ENCODE results near the gene IFITM5.

- no peak for TF ChIP-seq CTCF (IDR thresholded peaks at IDR 0.05; ENCODE audit: low read depth, low read length, poor library complexity, severe bottlenecking)
- no peak for TF ChIP-seq EZH2phosphoT487 (IDR thresholded peaks at IDR 0.05; ENCODE audit: borderline replicate concordance, low read length)
These were observed 5.3 kb downstream of the IFITM5 start for GRCh38 chr11:293852-294661.

All from DOHH2 (cell line).